ENCODE measurements around the gene ZNF839.
"Not testable (repeated sequence)": the region's sequence is repeated elsewhere in the genome, so short reads cannot be mapped to it uniquely, and the experiment has no call there.

The ZNF839 gene

DNA sequence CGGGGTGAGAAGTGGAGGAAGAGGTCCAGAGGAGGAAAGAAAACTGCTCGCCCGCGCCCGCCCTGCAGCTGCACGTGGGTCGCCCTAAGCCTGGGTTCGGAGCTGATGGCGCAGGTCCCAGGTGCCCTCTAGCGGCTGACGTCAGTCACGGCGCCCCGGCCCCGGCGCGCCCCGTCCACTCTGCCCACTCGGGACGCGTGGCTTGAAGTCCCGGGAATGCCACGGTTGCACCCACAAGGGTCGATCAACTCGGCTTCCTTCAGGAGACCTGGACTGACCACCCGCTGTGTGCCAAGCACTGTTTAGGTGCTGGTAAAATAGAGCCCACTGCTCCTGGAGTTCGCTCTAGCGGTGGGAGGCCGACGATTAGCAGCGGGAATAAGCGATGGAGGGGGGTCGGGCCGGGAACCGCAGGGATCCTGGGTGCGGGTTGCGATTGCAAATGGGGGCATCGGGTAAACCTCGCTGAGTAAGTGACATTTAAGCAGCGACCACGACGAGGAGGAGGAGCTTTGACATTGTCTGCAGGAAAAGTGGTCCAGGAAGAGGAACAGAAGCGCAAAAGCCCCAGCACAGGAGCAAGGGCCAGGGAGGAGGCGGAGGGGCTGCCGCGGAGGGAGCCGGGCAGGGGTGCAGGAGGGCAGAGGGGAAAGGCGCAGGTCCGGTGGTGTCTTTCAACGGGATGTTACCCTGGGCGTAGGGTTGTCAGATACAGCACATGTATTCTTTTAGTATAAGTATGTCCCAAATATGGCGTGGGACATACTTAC is 5.1 kb upstream of the ZNF839 start:
- DNase-seq, result peak; percentile 85

DNA sequence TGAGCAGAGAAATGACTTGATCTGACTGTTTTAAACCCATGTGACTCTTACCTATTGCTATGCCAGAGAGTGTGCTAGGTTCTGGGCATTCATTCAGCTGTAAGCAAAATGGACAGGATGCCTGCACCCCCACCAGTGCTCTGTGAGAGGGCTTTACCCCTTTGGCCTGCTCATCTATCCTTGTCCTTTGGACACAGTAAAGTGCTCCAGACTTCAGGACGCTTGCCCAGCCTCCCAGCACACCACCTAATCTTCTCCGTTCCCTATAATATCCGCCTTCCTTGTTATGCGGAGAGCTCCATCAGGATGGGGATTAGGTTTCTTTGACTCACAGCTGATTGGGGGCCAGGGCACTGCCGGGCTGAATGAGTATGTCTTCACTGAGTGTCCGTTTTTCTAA is 4.4 kb upstream of the ZNF839 start:
- no peak for DNase-seq

DNA sequence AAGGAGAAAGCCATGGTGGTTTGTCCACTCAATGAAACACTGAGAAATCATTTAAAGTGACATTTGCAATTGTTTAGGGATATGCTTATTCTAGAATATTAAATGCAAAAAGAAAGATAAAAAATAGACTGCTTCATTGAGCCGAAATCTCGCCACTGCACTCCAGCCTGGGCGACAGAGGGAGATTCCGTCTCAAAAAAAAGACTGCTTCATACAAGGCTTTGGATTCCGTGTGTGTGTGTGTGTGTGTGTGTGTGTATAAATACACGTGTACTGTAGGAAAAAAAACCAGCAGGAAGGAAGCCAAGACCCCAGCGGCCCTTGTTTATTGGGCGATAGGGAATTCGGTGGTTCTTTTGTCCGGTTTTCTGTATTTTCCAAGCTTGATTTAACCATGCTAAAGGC is 3.2 kb upstream of the ZNF839 start:
- peak; percentile 22 for DNase-seq

DNA sequence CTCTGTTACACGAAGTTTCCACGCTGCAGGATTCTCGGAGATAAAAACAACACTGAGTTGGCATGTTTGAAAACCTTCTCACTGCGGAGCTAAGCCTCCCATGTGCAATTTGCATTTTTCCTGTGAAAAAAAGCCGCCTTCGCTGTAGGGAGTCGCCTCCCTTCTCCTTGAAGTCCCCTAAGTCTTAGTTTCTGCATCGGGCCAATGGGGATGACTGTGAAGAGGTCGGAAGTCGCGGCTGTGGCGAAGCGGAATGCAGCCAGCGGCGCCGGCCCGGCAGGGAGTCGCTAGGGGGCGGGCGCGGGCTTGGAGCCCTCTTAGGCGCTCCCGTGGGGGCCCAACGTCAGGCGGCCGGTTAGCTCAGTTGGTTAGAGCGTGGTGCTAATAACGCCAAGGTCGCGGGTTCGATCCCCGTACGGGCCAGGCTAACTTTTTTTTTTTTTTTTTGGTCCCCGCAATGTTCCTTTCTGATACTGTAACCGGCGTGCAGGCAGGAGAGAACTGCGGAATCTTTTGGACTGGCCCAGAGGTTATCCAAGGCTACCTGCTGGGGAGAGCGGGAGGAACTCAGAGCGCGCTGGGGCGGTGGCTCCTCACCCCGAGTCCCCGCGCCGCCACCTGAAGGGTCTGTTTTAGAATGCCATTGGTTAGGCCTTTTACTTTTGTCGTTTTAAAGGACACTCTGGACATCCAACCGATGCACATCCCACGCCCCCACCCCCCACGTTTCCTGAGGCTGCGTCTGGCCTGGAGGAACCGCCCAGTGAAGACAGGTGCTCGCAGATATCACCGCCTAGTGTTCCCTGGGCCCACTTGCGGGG is 2.6 kb upstream of the ZNF839 start:
- DNase-seq, result peak; percentile 94

DNA sequence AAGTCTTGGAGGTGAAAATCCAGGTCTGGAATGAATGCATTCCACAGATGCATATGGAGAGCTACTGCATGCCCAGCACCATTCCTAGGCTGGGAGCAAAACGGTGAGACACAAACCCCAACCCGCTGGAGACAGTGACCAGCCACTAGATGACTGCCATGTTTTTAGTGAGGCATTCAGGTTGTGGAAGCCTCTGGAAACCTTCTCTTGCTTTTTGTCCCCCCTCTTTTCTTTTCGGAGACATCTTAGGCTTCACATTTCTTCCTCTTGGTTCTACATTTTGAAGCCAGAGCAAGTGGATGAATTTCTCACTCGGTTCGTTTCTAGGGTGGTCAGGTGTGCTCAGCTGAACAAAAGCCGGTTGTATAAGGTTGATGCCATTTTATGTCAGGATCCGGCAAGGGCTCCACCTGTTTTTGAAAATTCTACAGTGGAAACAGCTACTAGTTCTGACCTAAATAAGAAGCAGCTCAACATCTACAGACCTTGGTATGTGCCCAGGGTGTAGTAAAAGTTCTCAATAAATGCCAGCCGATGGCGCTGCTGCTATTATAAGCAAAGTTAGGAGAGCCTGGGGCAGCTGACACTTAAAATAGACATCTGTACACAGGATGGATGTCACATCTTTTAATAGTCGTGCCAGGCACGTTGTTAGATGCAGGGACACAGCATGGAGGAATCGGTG is 1.8 kb upstream of the ZNF839 start:
- peak; percentile 54 for DNase-seq

DNA sequence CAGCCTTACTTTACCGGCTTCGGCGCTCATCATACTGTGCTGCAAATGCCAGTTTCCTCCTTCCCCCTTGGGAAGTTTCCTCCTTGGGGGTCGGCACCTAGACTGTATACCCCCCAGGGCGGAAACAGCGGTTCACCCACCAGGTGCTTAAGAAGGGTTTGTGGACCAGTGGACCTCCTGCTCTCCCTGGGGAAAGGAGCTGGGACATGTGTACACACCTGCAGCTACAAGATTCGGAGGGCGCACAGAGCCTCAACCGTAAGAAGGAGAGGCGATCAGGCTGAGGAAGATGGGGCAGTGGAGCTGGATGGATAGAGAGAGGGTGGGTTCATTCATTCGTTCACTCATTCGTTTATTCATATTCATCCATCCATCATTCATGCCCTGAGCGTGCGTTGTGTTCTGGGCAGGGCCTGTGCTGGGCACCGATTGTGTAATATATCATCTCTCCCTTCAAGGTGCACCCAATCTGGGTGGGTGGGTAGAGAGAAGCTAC is 717 bp upstream of the ZNF839 start:
- peak; percentile 17 for DNase-seq

DNA sequence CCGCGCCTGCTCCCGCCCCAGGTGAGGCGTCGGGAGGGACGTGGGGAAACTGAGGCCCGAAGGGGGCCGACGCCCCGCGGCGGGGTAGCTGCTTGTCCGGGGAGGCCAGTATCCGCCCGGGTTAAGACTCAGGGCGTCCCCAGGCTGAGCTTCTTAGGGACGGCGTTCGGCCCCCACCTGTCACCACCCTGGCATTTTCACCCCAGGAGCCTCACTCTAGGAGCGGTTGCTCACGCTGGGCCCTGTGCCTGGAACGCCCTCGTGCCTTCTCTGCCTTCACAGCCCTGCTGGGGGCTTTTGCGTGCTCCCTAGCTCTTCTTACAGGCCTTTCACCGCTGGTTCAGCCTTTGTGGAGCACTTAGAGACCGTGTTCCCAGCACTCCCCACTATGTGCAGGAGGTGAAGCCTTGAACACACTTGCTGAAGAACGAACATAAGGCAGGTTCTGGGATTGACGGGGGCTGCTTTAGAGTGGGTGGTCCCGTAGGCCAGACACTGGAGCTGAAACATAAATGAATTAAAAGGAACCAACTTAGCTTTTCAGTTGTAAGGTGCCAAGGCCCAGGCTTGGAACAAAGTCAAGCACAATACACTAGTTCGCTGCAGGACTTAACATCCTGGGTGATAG is 601 bp downstream of the ZNF839 start:
- peak; percentile 26 for DNase-seq

DNA sequence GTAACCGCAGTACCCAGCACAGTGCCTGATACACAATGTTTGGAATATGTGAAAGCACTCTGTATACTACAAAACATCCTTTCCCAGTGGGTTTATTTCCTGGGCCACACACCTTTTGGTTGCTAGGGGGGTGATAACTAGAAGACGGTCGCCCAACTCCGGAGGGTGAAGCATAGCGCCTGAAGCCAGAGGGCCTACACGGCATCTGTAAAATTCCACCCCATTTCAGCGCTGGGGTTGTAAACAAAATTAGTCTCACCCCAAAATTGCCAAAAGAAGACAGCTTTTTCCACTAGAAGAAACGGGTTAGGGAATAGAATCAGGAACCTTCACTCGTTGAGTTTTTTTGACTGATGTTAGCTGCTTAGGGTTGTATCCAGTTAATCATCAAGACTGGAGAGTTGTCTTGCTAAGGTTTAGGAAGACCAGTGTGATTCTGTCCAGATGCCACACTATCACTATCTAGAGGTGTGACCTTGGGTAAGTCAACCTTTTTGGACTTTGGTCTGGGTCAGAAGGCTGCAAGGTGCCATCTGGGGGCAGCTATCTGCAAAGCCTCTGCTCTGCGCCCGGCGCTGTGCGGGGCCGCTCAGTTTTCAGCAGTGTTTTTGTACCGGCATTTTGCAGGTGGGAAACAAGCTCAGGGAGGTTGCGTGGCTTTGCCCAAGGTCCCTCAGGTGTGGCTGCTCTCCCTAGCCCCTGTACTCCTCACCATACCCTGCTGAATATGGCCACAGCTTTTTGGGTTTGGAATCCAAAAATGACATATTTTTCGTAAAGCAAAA is 1.3 kb downstream of the ZNF839 start:
- DNase-seq, result no peak

DNA sequence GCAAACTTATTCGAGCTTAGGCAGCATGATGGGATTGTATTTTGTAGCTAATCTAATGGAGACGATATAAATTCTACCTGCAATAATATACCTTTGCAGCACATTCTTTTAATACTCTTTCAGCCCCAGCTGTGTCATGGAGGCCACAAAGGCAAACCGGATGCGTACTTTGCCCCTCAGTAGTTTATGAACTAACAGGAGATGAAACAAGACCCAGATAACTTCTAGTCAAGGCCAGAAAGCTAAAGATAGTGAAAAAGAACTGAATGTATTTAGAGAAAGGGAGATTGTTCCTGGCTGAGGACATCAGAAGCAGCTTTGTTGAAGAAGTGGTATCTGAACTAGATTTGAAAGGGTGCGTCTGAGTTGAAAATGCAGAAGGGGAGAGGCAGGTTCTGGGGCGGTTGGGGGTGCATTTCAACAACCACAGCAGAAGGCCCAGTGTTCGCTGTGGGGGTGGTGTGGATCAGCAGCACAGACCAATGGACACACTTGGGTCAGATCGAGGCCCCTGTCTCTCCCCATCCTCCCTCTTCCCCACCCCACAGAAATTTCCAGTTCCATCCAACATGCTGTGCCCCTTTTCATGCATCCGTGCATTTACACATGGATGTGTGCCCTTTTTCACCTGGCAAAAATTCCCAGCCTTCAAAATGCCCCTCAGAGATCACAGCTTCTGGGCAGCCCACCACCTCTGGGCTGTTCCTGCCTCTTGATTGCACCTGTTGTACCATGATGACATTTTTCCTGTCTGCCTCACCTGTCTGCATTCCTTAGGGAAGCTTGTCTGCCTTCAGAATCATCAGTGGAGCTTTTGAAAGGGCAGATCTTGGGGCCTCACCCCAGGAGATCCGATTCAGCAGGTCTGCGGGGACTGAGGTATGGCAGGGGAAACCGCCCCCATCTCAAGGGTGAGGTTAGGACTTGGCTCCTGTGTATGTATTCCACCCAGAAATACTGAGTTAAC is 2.2 kb downstream of the ZNF839 start:
- DNase-seq, result no peak

DNA sequence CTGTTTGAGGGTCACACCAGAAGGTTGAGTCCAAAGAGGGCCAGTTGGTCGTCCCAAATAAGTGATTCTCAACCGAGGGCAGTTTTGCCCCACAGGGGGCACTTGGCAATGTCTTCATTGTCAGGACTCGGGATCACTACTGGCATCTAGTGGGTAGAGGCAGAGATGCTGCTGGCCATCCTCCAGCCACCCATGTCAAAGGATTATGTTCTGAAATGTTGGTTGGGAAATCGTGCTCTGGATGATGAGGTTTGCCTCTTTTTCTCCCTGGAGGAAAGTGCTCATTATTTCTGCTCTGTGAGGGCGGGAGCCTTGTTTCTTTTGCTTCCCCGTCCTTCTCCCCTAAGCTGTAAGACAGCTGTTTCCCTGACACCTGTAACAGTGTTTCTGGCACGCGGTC is 3.6 kb downstream of the ZNF839 start:
- DNase-seq, result peak; percentile 40

DNA sequence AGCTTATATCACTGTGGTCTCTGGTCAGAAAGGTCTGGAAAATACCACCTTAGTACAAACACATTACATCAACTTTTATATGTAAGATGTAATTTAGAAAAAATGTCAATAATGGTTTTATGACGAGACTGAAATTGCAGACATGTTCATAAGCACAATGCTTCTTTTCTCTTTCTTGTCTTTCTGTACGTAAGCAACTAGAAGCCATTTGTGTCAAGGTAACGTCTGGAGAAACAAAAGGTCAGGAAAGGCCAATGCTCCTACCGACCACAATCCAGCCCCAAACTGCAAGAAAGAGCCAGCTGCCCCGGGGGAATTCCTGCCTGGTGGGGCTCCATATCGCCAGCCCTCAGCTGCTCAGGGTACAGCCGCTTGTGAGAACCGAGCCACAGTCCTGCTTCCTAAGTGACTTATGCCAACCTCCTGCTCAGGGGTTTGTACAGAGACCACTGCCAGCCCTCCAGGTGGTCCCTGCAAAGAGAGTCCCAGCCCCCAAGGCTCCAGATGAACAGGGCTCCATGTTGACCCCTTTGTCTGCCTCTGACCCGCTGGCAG is 6.3 kb downstream of the ZNF839 start:
- DNase-seq, result no peak

DNA sequence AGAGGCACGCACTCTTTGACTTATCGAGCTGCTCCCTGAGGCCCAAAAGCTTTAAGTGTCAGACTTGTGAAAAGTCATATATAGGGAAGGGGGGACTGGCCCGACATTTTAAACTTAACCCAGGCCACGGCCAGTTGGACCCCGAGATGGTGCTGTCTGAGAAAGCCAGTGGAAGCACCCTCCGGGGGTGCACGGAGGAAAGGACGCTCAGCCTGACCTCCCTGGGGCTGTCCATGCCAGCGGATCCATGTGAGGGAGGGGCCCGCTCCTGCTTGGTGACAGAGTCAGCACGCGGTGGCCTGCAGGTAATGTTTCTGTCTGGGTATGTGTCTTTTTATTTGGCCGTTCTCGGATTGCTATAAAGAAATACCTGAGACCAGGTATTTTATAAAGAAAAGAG is 7.0 kb downstream of the ZNF839 start:
- no peak for DNase-seq

DNA sequence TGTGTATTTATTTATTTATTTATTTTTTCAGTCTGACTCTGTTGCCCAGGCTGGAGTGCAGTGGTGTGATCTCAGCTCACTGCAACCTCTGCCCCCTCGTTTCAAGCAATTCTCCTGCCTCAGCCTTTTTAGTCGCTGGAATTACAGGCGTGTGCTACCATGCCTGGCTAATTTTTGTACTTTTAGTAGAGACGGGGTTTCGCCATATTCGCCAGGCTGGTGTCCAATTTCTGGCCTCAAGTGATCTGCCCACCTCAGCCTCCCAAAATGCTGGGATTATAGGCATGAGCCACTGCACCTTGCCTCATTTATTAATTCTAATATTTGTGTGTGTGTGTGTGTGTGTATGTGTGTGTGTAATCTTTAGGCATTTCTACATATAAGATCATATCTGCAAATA is 9.8 kb downstream of the ZNF839 start:
- not testable (repeated sequence) for DNase-seq

DNA sequence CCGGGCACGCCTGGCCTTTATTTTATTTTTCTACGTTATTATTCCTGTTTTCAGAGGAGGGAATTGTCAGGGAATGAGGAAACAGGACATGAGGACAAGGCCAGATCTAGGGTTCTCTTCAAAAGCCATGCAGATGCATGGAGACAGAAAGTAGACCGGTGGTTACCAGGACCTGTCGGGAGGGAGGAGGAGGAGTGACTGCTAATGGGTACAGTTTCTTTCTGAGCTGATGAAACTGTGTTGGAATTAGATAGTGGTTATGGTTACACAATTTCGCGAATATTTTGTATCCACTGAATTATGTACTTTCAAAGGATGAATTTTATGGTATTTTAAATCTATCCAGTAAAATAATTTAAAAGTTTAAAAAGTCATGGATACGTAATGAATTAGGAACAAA is 11.3 kb downstream of the ZNF839 start:
- DNase-seq, result no peak

DNA sequence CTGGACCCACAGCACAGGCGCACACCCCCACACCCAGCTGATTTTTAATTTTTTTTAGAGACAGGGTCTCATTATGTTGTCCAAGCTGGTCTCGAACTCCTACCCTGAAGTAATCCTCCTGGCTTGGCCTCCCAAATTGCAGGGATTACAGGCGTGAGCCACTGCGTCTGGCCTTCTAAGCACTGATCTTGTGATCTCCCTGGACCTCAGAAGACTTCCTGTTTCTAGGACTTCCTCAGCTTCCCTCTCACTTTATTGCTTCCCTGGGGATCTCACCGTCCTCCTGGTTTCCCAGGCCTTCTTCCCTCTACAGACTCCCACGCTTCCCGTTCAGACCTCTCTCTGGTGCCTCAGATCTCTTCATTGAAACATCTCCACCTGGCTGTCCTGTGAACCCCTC is 13.8 kb downstream of the ZNF839 start:
- no peak for DNase-seq

DNA sequence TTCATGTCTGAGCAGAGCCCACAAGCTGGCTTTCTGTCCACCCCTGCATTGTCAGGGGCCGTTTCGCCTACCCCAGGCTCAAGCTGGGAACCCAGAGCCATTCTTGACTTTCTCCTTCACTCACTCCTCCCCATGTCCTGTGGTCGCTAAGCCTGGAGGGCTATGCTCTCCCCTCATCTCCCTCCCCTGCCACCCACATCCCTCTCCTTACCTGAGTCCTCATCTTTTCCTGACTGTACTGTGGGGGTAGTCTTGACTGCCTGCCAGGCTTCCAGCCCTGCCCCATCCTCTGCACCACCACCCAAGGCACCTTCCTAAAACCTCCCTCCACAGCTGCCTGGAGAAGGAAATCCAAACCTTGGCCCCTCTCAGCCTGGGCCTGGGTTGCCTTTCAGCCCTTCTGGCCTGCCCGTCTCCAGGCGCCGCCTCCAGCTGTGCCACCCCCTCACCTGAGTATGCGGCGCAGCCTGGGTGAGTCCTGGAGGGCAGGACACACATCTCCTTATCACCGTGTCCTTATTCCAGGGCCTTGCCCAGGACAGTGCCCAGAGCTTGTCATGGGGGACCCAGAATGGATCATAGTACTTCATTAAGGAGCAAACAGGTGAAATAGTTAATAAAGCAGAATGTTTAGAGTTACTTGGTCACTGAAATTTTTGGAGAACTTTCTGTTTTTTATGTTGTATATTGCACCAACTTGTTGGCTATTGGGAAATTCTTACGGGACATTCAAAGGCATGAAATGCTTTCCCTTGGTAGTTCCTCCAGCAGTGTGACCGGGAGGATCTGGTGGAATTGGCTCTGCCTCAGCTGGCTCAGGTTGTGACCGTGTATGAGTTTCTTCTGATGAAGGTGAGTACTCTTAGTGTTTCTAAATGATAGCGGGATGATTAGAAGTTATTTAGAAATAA is 14.5 kb downstream of the ZNF839 start:
- DNase-seq, result no peak

DNA sequence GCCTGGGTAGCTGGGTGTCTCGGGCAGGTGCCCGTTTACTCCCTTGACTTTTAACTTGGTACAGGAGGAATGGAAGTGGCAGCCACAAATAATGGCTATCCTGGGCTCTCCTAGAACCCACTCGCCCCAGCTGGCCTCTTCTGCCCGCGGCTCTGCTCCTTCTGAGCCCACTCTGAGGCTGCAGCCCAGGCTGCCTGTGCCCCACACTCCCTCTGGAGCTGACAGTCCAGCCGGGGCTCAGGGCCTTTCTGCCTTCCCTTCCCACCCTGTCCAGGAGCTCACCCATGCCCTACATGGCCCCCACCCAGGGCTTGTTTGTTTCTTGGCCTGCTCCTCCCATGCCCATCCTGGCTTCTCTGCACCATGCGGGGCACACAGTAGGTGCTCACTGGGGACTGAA is 15.6 kb downstream of the ZNF839 start:
- DNase-seq, result no peak

DNA sequence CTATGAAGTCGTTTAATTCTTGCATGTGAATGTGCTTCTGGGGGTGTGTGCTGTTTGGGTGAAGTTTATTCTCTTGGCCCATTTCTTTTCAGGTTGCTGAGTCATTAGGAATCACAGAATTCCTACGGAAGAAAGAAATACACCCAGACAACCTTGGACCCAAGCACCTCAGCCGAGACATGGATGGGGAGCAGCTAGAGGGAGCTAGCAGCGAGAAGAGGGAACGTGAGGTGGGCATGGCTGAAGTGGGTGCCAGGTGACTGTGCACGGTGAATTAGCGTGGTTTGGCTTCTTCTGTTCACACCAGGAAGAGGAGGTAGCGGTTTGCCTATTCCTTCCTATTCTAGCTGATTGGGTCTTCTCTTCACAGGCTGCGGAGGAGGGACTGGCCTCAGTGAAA is 19.2 kb downstream of the ZNF839 start:
- DNase-seq, result no peak

DNA sequence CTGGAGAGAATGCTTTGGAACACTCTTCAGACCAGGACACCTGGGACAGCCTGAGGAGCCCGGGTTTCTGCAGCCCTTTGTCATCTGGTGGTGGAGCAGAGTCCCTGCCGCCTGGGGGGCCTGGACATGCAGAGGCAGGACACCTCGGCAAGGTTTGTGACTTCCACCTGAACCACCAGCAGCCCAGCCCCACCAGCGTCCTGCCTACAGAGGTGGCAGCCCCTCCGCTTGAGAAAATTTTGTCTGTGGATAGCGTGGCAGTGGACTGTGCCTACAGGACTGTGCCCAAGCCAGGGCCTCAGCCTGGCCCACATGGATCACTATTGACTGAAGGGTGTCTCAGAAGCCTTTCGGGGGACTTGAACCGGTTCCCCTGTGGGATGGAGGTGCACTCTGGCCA is 22.0 kb downstream of the ZNF839 start:
- no peak for DNase-seq

DNA sequence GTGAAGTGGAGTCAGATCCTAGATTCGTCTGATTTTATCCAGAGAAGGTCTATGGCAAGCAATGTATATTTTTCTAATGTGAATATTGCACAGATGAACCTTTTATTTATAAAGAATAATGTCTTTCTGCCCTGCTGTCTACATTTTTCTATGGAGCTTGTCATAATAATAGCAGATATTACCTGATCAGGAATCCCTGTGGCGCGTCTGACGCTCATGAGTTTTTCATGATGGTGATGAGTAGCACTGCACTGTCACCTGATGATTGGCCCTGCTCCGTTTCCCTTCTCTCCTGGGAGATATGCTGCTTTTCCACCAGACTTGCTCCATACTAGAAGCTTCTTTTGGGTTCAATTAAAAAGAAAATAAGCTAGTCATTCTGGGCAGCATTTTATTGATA is 22.7 kb downstream of the ZNF839 start:
- no peak for DNase-seq
